ENCODE measurements around the gene SVEP1.
"Not testable (repeated sequence)": the region's sequence is repeated elsewhere in the genome, so short reads cannot be mapped to it uniquely, and the experiment has no call there.

The SVEP1 gene

DNA sequence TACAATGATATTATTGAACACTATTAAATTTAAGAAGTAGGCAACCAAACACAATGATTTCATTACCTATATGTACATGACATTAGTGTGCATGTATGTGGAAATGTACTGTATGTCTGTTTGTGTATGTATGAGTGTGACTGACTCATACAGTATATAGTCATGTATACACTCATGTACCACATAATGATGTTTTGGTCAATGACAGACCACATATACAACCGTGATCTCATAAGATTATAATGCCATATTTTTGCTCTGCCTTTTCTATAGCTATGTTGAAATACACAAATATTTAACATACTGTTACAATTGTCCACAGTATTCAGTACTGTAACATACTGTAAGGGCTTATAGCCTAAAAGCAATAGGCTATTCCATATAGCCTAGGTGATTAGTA, 19.7 kb downstream of the SVEP1 start:
- no peaks in the 10 kb centered on the region for H3K36me3 Mint-ChIP-seq (ENCODE audit: low read depth)
- H3K4me3 Mint-ChIP-seq = no peak overlapping the region
- H3K9me3 Mint-ChIP-seq = no peaks in the 10 kb centered on the region
- H3K4me1 Mint-ChIP-seq (ENCODE audit: low read depth) = no peaks in the 10 kb centered on the region
- no peaks in the 10 kb centered on the region for H3K27me3 Mint-ChIP-seq (ENCODE audit: low read depth)
- H3K27ac Mint-ChIP-seq = no peak overlapping the region

DNA sequence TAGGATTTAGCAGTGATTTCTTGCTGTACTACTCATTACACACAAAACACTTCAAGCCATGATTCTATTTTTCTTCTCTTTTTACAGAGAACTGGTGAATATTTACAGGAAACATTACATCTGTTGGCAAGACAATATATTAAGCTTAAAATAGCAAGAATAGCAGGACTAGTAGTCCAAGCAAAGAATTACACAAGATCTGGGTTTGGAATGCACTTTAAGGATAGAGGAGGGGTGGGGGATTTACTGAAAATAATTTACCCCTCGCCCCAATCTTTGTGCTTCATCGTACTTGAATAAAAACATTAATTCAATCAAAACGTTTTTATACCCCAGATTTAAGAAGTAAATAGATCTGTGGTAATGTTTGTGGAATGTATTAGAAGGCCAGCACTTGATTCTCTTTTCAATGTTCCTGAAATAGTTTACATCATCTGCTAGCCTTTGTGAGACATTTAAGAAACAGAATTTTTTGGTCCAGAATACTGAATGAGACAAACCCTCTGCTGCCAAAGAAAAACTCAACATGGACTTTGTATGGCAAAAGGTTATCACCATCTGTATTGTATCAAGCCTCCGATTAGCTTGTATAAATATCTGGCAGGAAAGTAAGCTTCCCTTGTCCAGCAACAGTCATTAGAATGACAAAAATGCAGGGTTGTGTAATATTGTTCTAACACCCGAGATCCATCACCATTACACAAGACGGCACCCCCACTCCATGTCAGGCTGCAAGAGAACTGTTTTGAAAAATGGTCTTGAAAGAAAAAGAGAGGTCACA, 23.8 kb downstream of the SVEP1 start:
- no peaks in the 10 kb centered on the region for H3K36me3 Mint-ChIP-seq (ENCODE audit: low read depth)
- H3K27me3 Mint-ChIP-seq (ENCODE audit: low read depth) = no peaks in the 10 kb centered on the region
- no peak overlapping the region for H3K27ac Mint-ChIP-seq
- H3K4me1 Mint-ChIP-seq (ENCODE audit: low read depth) = no peaks in the 10 kb centered on the region
- no peak overlapping the region for H3K4me3 Mint-ChIP-seq
- H3K9me3 Mint-ChIP-seq = no peaks in the 10 kb centered on the region

DNA sequence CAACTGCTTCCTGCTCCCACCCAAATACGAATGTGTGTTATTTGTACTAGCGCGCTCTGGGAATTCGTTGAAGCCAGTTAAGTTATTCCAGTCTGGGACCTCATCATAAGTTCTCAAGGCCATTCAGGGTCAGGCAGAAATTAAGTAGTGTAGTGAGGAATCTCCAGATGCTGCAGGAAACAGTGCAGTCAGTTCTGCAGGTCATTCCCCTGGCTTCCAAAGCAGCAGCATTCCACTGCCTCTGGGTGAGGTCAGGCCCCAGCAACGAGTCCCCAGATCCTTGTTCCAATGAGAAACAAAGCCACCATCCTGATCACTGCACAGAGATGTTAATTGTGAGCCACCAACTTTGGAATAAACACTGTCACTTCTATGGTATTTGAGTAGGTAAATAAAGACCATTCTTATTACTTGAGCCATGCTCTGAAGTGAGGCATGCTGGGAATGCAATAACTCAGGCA, 33.1 kb downstream of the SVEP1 start:
- Mint-ChIP-seq H3K9me3 (no peaks in the 10 kb centered on the region), H3K27me3 (ENCODE audit: low read depth) (no peaks in the 10 kb centered on the region), H3K27ac (no peak overlapping the region), H3K36me3 (ENCODE audit: low read depth) (no peaks in the 10 kb centered on the region), H3K4me1 (ENCODE audit: low read depth) (no peaks in the 10 kb centered on the region), H3K4me3 (no peak overlapping the region)

GRCh38 chr9:110545705-110546104, 33.8 kb downstream of the SVEP1 start:
- no peaks in the 10 kb centered on the region for H3K4me1 Mint-ChIP-seq (ENCODE audit: low read depth)
- H3K27me3 Mint-ChIP-seq (ENCODE audit: low read depth) = no peaks in the 10 kb centered on the region
- no peak overlapping the region for H3K4me3 Mint-ChIP-seq
- no peak overlapping the region for H3K27ac Mint-ChIP-seq
- H3K9me3 Mint-ChIP-seq = no peaks in the 10 kb centered on the region
- no peaks in the 10 kb centered on the region for H3K36me3 Mint-ChIP-seq (ENCODE audit: low read depth)

- Mint-ChIP-seq H3K27ac (no peak overlapping the region), H3K4me3 (no peak overlapping the region), H3K4me1 (ENCODE audit: low read depth) (no peaks in the 10 kb centered on the region), H3K36me3 (ENCODE audit: low read depth) (no peaks in the 10 kb centered on the region), H3K9me3 (no peaks in the 10 kb centered on the region), H3K27me3 (ENCODE audit: low read depth) (no peaks in the 10 kb centered on the region)
These were observed 35.9 kb downstream of the SVEP1 start for GRCh38 chr9:110543631-110544051.

DNA sequence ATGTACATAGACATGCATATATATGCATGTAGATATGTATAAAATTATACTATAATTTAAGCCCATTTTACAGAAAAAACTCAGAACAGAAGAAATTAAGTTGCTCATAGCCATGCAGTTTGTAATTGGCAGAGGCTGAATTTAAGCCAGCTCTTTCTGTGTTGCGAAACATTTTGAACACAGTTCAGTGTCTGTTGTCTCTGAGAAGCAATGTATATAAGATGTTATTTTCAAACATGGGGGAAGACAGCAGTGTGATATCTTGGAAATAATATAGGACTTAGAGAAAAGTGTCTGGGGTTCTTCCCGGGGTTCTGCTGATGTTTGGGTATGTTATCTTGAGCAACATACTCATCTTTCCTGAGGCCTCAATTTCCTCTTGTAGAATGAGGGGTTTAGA, 37.6 kb downstream of the SVEP1 start:
- Mint-ChIP-seq H3K4me1 (ENCODE audit: low read depth) (no peaks in the 10 kb centered on the region), H3K9me3 (no peaks in the 10 kb centered on the region), H3K27ac (no peak overlapping the region), H3K36me3 (ENCODE audit: low read depth) (no peaks in the 10 kb centered on the region), H3K4me3 (no peak overlapping the region), H3K27me3 (ENCODE audit: low read depth) (no peaks in the 10 kb centered on the region)

GRCh38 chr9:110538647-110539041, 40.9 kb downstream of the SVEP1 start:
- H3K4me1 Mint-ChIP-seq (ENCODE audit: low read depth) = no peaks in the 10 kb centered on the region

GRCh38 chr9:110537841-110538646, 41.5 kb downstream of the SVEP1 start:
- no peaks in the 10 kb centered on the region for H3K4me1 Mint-ChIP-seq (ENCODE audit: low read depth)
- no peaks in the 10 kb centered on the region for H3K36me3 Mint-ChIP-seq (ENCODE audit: low read depth)
- no peaks in the 10 kb centered on the region for H3K27me3 Mint-ChIP-seq (ENCODE audit: low read depth)
- no peak overlapping the region for H3K27ac Mint-ChIP-seq
- H3K9me3 Mint-ChIP-seq = no peaks in the 10 kb centered on the region
- no peak overlapping the region for H3K4me3 Mint-ChIP-seq

More at GRCh38 chr9:110538647-110539041, 40.9 kb downstream of the SVEP1 start:
- Mint-ChIP-seq H3K4me3 (no peak overlapping the region), H3K36me3 (ENCODE audit: low read depth) (no peaks in the 10 kb centered on the region), H3K9me3 (no peaks in the 10 kb centered on the region), H3K27me3 (ENCODE audit: low read depth) (no peaks in the 10 kb centered on the region), H3K27ac (no peak overlapping the region)

- Mint-ChIP-seq H3K4me3 (no peak overlapping the region), H3K9me3 (no peaks in the 10 kb centered on the region), H3K27me3 (ENCODE audit: low read depth) (no peaks in the 10 kb centered on the region), H3K4me1 (ENCODE audit: low read depth) (no peaks in the 10 kb centered on the region), H3K36me3 (ENCODE audit: low read depth) (no peaks in the 10 kb centered on the region), H3K27ac (no peak overlapping the region)
These were observed 42.7 kb downstream of the SVEP1 start for GRCh38 chr9:110536822-110537221.

- H3K4me3 Mint-ChIP-seq; H3K4me1 Mint-ChIP-seq (ENCODE audit: low read depth); H3K36me3 Mint-ChIP-seq (ENCODE audit: low read depth); H3K27me3 Mint-ChIP-seq (ENCODE audit: low read depth); H3K27ac Mint-ChIP-seq; H3K9me3 Mint-ChIP-seq: not testable (repeated sequence)
These were observed 45.4 kb downstream of the SVEP1 start for GRCh38 chr9:110534162-110534561.

- H3K4me1 Mint-ChIP-seq (ENCODE audit: low read depth) = no peaks in the 10 kb centered on the region
- H3K27ac Mint-ChIP-seq = no peak overlapping the region
- H3K27me3 Mint-ChIP-seq (ENCODE audit: low read depth) = no peaks in the 10 kb centered on the region
- H3K36me3 Mint-ChIP-seq (ENCODE audit: low read depth) = no peaks in the 10 kb centered on the region
- H3K4me3 Mint-ChIP-seq = no peak overlapping the region
- no peaks in the 10 kb centered on the region for H3K9me3 Mint-ChIP-seq
These were observed 46.5 kb downstream of the SVEP1 start for GRCh38 chr9:110532908-110533665.

DNA sequence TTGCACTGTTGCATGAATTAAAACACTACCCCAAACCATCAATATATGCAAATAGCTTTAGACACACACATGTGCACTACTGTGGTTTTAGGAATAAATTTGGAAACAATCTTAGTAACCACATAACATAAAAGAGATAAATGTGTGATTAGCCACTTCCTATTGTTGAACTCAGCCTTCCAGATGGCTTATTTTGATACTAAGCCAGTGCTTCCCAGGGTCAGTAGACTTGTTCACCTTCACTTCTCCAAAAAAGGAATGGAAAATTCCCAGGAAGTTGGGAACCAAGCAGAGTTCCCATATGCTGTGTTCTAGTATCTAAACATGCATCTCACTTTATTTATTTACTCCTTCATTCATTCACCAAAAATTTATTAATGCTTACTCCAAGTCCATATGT, 47.8 kb downstream of the SVEP1 start:
- Mint-ChIP-seq H3K9me3 (no peaks in the 10 kb centered on the region), H3K27me3 (ENCODE audit: low read depth) (no peaks in the 10 kb centered on the region), H3K36me3 (ENCODE audit: low read depth) (no peaks in the 10 kb centered on the region), H3K4me3 (no peak overlapping the region), H3K4me1 (ENCODE audit: low read depth) (no peaks in the 10 kb centered on the region), H3K27ac (no peak overlapping the region)

DNA sequence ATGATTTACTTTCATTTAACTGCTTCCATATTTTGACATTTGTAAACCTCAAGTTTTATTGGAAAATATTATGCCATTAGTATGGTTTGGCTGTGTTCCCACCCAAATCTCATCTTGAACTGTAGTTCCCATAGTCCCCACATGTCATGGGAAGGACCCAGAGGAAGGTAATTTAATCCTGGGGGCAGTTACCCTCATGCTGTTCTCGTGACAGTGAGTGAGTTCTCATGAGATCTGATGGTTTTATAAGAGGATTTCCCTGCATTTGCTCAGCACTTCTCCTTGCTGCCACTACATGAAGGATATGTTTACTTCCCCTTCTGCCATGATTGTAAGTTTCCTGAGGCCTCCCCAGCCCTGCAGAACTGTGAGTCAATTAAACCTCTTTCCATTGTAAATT, 48.3 kb downstream of the SVEP1 start:
- not testable (repeated sequence) for H3K27ac Mint-ChIP-seq; H3K36me3 Mint-ChIP-seq (ENCODE audit: low read depth); H3K4me1 Mint-ChIP-seq (ENCODE audit: low read depth); H3K4me3 Mint-ChIP-seq; H3K9me3 Mint-ChIP-seq; H3K27me3 Mint-ChIP-seq (ENCODE audit: low read depth)

GRCh38 chr9:110528645-110529044, 50.9 kb downstream of the SVEP1 start:
- Mint-ChIP-seq H3K4me3 (no peak overlapping the region), H3K36me3 (ENCODE audit: low read depth) (no peaks in the 10 kb centered on the region), H3K27ac (no peak overlapping the region), H3K9me3 (no peaks in the 10 kb centered on the region), H3K4me1 (ENCODE audit: low read depth) (no peaks in the 10 kb centered on the region), H3K27me3 (ENCODE audit: low read depth) (no peaks in the 10 kb centered on the region)

All from T-helper 1 cell treated with Interleukin-12 subunit alpha and Interleukin-12 subunit beta and Interleukin-4 antibody, amounts not matched to agents 30 μg/mL and 1 μg/mL, for 36 hours (primary cell).